Subcutaneous adipose tissue (tissue), 4 donors: ENCODE measurements around the gene ZBTB7C. TPM values are rescaled to one million over a fixed set of nuclear protein-coding genes. Genes with fewer than 3 reads are reported as not detected.

ENCODE experiments used
- total RNA-seq, 4 donors: library from RNA; depleted of rRNA; stranded (reverse); fragments of >200 nt; gene quantifications; one replicate each; pipeline ENCODE4 v1.1.0, GENCODE V29; 2016
- TF ChIP-seq, protein P1 (sequence below): fragments of 450-650 bp; IDR thresholded peaks from one replicate; pipeline ENCODE4 v1.5.1; 2016; ENCODE audit warnings: low read depth, mild to moderate bottlenecking, control low read depth, antibody characterized with exemption, moderate library complexity

ZBTB7C gene
- total RNA-seq, 4 donors from 2014 or later: 1.0 to 5.5 (median 4.4) TPM

DNA sequence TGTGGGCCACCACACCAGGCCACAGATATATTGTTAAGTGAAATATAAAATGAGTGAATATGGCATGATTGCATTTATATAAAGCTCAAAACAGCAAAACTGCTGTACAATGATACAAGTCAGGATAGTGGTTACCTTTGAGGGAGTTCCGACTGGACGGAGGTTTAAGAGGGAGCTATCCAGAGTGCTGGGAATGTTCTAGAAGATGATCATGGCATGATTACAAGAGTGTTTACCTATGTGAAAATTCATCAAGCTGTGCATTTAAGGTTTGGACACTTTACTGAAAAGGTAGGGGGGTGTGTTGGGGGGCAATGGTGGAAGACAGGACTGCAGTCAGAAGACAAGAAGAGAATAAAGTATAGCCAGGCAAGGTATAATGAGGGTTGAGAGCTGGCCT, 201.4 kb downstream of the ZBTB7C start:
- TF ChIP-seq, protein P1, sequence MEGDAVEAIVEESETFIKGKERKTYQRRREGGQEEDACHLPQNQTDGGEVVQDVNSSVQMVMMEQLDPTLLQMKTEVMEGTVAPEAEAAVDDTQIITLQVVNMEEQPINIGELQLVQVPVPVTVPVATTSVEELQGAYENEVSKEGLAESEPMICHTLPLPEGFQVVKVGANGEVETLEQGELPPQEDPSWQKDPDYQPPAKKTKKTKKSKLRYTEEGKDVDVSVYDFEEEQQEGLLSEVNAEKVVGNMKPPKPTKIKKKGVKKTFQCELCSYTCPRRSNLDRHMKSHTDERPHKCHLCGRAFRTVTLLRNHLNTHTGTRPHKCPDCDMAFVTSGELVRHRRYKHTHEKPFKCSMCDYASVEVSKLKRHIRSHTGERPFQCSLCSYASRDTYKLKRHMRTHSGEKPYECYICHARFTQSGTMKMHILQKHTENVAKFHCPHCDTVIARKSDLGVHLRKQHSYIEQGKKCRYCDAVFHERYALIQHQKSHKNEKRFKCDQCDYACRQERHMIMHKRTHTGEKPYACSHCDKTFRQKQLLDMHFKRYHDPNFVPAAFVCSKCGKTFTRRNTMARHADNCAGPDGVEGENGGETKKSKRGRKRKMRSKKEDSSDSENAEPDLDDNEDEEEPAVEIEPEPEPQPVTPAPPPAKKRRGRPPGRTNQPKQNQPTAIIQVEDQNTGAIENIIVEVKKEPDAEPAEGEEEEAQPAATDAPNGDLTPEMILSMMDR: no peak

DNA sequence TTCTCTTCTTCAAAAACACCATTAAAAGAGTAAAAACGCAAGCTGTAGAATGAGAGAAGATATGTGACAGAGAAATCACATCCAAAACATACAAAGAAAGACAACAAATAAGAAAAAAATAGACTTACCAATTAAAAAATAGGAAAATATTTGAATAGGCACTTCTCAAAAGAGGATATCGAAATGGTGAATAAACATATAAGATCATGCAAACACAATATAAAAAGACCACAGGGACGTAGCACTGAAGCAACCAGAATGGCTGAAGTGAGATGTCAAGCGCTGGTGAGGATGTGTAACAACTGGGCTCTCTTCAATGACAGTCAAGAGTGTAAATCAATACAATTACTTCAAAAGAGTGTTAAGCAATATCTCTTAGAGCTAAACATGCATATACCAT, 202.3 kb downstream of the ZBTB7C start:
- TF ChIP-seq, protein P1: no peak

DNA sequence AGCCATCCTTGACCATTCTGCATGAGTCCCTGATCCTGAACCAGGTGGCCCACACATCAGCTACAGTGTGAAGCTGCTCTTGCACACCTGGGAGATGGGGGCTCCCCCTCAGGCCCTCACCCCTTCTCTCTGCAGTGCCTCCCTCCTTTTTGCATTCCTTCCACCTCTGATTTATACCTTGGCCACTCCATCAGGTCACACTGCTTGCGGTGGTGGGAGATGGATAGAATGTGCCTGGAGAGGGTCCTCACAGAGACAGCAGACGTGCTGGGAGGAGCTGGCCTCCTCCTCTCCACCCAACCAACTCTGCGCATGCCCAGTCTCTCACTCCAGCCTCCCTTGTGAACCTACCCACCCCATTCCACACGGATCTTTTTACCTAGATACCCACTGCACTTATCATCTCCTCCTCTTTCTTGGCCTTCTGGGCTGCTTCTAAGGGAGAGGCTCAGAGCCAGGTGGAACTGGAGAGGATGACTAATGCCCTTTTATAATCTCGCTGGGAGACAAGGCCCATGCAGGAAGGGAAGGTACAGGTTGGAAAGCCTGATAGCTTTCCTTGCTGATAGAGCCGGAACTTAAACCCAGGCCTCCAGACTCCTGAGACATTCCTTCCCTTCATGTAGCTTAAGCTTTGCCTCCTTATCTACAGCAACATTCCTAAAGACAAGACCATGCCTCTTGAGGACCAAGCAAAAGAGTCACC, 205.1 kb downstream of the ZBTB7C start:
- TF ChIP-seq, protein P1: no peak

DNA sequence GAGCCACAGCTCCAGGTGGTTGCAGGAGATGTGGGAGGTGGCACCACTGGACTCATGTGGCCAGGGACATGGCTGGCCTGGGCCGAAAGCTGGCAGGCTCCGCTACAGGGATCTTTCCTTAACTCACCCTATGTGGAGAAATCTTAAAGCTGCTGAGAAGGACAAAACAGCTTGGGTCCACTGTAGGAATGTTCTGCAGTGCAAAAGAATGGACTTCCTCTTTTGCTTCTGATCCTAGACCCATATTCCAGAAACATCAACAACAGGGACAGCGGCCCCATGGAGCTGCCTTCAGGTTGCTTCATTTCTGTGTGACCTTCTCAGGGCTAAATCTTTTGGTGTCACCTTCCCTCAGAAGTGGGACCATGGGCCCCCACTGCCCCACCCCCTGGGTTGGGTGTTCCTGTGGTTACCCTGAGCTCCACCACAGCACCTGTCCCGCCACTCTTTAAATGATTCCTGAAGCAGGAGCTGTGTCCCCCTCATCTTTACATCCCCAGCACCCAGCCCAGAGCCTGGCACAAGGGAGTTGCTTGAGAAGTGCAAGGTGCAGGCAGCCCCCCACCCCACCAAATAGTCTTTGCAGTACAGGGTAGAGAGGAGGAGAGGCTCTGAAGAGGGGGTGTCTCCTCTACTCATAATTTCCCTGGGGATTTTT, 205.8 kb downstream of the ZBTB7C start:
- TF ChIP-seq, protein P1: no peak

DNA sequence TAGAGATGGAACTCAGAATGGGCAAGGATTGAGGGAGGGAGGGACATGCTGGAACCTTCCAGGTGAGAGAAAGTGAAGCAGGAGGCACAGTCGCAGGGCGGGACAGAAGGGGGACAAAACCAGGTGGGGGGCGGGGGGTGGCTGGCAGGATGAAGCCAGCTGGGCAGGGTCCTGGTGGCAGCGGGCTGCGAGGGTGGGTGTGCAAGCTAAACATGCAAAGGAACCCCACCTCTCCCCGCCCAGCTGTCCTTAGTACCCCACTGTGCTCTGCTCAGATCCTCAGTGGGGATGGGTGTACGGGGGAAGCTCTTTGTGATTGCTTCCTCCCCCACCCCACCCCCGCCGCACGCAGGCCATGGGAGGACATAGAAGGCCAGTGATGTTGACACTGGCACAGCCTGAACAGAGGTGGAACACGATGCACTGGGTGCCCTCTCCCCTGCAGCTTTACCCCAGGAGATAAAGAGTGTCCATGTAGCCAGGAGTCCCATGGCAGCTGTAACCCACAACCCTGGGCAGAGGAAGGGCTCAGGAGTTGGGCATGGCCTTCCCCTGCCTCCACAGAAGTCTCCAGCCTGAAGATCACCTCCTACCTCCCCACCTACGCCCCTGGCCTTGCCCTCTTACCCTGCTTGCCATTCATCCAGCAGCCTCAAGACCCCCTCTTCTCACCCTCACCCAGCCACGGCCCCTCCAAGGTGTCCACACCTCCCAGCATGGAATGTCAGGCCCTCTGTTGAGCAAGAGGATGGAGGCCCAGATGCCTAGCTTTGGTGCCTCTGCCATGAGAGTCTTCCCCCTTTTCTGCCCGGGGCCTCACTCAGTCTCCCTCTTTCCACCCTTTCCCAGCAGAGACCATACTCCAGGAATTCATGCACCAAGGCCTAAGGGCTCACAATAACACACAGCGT, 206.6 kb downstream of the ZBTB7C start:
- TF ChIP-seq, protein P1: no peak

DNA sequence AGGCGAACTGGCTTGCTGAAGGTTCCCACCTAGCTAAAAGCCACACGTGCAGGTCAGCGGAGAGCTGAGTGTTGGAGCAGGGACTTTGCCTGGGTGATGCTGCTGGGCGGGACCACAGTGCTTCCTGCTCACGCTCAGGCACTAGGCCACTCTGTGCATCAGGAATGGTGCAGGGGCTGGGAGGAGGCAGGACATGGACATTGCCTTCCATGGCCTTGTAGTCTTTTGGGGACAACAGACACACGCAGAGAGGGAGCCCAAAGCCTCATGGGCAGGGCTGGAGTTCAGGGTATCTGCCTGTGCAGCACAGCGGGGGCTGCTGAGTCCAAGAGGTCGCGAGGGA, 207.2 kb downstream of the ZBTB7C start:
- TF ChIP-seq, protein P1: no peak

DNA sequence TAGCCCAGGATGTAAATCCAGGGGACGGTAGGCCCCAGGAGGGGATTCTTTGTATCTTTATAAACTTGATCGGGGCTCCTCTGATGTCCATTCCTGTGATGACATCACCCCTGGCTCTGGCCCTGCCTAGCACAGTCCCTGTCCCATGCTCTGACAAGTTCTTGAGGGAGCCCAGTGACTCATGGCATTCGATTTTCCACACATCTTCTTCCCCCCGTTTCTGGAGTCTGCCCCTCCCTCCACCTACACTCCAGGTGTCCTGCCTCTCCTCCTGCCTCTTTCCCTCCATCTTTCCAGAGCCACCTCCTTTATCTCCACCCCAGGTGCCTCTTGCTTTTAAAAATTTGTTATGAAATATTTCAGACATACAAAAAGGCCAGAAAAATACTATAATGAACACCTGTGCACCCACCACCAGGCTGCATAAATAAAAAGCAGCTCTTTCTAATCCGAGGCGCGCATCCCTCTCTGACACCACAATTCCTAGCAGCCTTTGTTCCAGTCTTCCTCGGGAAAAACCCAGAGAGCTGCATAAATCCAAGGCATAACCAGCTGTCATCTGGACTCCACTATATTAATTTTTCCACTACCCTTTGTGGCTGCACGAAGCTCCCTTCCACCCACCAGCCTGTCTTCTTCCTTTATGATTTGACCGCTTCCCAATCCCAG, 207.7 kb downstream of the ZBTB7C start:
- TF ChIP-seq, protein P1: no peak
